PFSK-1 (cell line): ENCODE data around the gene CYREN. TPM values are rescaled to one million over a fixed set of nuclear protein-coding genes. Genes with fewer than 3 reads are reported as not detected.
A peak's percentile ranks its signal among the peaks of the same experiment; 100 is the strongest.

Experiments
- FOXP2 ChIP-seq: optimal IDR thresholded peaks from 2 replicates; pipeline ENCODE3; 2011; ENCODE audit warnings: borderline replicate concordance, control low read depth, inconsistent platforms; ENCODE audit not compliant: insufficient read depth; ENCODE audit errors: extremely low read length, extremely low read depth
- POLR2AphosphoS5 ChIP-seq: IDR thresholded peaks from 2 replicates; pipeline ENCODE4 v1.6.1; 2012; ENCODE audit warnings: low read depth, mild to moderate bottlenecking, control low read depth, low read length, moderate library complexity
- REST ChIP-seq, 2 experiments: IDR thresholded peaks; 2 replicates each; pipeline versions ENCODE4 v1.6.1 to v1.8.0; 2011 to 2012; ENCODE audit warnings: low read depth in 2 of 2, low read length in 2 of 2, control low read depth in 1 of 2, inconsistent platforms in 1 of 2, mild to moderate bottlenecking in 1 of 2, moderate library complexity in 1 of 2; ENCODE audit not compliant: insufficient read depth in 1 of 2
- SIN3A ChIP-seq: IDR thresholded peaks from 2 replicates; pipeline ENCODE4 v1.6.1; 2012; ENCODE audit warnings: mild to moderate bottlenecking, low read length, moderate library complexity, borderline replicate concordance; ENCODE audit not compliant: insufficient read depth
- TAF1 ChIP-seq: IDR thresholded peaks from 2 replicates; pipeline ENCODE4 v1.6.1; 2012; ENCODE audit warnings: low read length, control low read depth, borderline replicate concordance; ENCODE audit not compliant: insufficient read depth
- polyA plus RNA-seq: library from polyadenylated mRNA; unstranded; fragments of >200 nt; gene quantifications from one replicate; pipeline ENCODE4 v1.2.1, GENCODE V29; 2012; ENCODE audit warnings: low read depth, missing spikeins; ENCODE audit not compliant: insufficient read length

CYREN gene
- polyA plus RNA-seq, result 30.0 TPM

- TF ChIP-seq FOXP2 (peak; percentile 42), SIN3A (no peak), REST (IDR thresholded peaks at IDR 0.05; ENCODE audit: insufficient read depth in 1 of 2, low read depth in 2 of 2, low read length in 2 of 2) (peak in 1 of 2 experiments; percentile 20; a peak in 2 of 4 replicates), POLR2AphosphoS5 (peak; percentile 83), TAF1 (peak; percentile 25; the same call in 1 of the 2 replicates)
Observed at GRCh38 chr7:135170274-135170997, at the start of gene CYREN. Gene CYREN (minus strand): TSS chr7:135170707. CDS start chr7:135168922, 1,785 bp downstream.

GRCh38 chr7:135217645-135218509 is 47.4 kb upstream of the CYREN start:
- TF ChIP-seq POLR2AphosphoS5 (no peak), TAF1 (no peak), SIN3A (no peak), REST (IDR thresholded peaks at IDR 0.05; ENCODE audit: insufficient read depth in 1 of 2, low read depth in 2 of 2, low read length in 2 of 2) (no peak), FOXP2 (no peak)

GRCh38 chr7:135215698-135216097 is 45.2 kb upstream of the CYREN start:
- TF ChIP-seq SIN3A (no peak), POLR2AphosphoS5 (no peak), FOXP2 (no peak), TAF1 (no peak), REST (IDR thresholded peaks at IDR 0.05; ENCODE audit: insufficient read depth in 1 of 2, low read depth in 2 of 2, low read length in 2 of 2) (no peak)

GRCh38 chr7:135215180-135215579 is 44.7 kb upstream of the CYREN start:
- TF ChIP-seq TAF1, result no peak
- TF ChIP-seq FOXP2, result no peak

- TF ChIP-seq FOXP2 (no peak), SIN3A (no peak), REST (IDR thresholded peaks at IDR 0.05; ENCODE audit: insufficient read depth in 1 of 2, low read depth in 2 of 2, low read length in 2 of 2) (no peak), POLR2AphosphoS5 (no peak), TAF1 (no peak)
Observed at GRCh38 chr7:135213831-135214230, 43.3 kb upstream of the CYREN start.
